ENCODE results near the gene OR8G5.

Gene OR8G5

GRCh38 chr11:124307093-124307492 lies 50.9 kb downstream of the OR8G5 start:
- H3K4me3 Mint-ChIP-seq: no peak overlapping the region
- no peaks in the 10 kb centered on the region for H3K9me3 Mint-ChIP-seq
- no peaks in the 10 kb centered on the region for H3K36me3 Mint-ChIP-seq (ENCODE audit: low read depth)
- intact Hi-C loops (cut with micrococcal nuclease): no loop called here
- H3K27ac Mint-ChIP-seq: no peak overlapping the region
- H3K4me1 Mint-ChIP-seq (ENCODE audit: low read depth): no peaks in the 10 kb centered on the region
- H3K27me3 Mint-ChIP-seq: no peaks in the 10 kb centered on the region

DNA sequence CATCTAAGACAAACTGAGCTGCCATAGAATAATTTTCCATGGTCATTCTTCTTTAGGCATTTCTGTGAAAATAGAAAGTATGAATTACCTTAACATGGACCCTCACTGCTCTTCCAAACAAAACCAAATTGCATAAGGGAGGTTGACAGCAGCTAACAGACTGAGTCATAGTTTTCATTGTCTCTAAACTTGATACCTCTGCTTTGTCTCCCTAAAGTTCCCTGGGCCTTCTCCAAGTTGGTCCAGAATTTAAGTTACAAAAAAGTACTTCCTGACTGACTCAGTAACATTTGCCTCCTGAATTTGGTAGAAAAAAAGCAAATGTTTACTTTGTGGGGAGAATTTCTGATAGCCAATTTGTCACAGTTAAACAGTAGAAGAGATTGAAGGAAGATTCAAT lies 54.5 kb downstream of the OR8G5 start:
- intact Hi-C loops (cut with micrococcal nuclease): no loop called here
- Mint-ChIP-seq H3K4me3 (no peak overlapping the region), H3K36me3 (ENCODE audit: low read depth) (no peaks in the 10 kb centered on the region), H3K27me3 (no peaks in the 10 kb centered on the region), H3K9me3 (no peaks in the 10 kb centered on the region), H3K4me1 (ENCODE audit: low read depth) (no peaks in the 10 kb centered on the region), H3K27ac (no peak overlapping the region)

- Mint-ChIP-seq H3K27me3 (no peaks in the 10 kb centered on the region), H3K9me3 (no peaks in the 10 kb centered on the region), H3K36me3 (ENCODE audit: low read depth) (no peaks in the 10 kb centered on the region), H3K27ac (no peak overlapping the region), H3K4me1 (ENCODE audit: low read depth) (no peaks in the 10 kb centered on the region), H3K4me3 (no peak overlapping the region)
- intact Hi-C loops (cut with micrococcal nuclease): no loop called here
Measured at GRCh38 chr11:124311269-124311668, 55.1 kb downstream of the OR8G5 start.

DNA sequence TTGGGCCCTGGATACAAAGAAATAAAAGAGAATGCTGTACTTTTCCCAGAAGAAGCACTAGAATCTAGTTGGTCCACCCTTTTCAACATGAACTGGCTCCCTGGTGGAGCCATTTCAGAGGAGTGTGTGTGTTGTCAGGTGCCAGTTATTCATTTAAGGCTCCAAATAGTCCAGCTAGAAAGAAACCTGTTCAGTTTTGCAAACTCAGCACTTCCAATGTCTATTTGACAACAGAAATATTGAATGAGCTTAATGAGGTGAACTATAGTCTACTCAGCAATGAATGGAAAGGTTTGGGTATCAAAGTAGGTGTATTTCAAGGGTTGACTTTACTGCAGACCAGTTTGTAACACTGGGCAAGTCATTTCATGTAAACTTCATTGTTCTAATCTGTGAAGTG lies 55.5 kb downstream of the OR8G5 start:
- intact Hi-C loops (cut with micrococcal nuclease): no loop called here
- H3K9me3 Mint-ChIP-seq: no peaks in the 10 kb centered on the region
- no peak overlapping the region for H3K4me3 Mint-ChIP-seq
- no peak overlapping the region for H3K27ac Mint-ChIP-seq
- no peaks in the 10 kb centered on the region for H3K4me1 Mint-ChIP-seq (ENCODE audit: low read depth)
- no peaks in the 10 kb centered on the region for H3K27me3 Mint-ChIP-seq
- H3K36me3 Mint-ChIP-seq (ENCODE audit: low read depth): no peaks in the 10 kb centered on the region

GRCh38 chr11:124313131-124313530 lies 57.0 kb downstream of the OR8G5 start:
- Mint-ChIP-seq H3K4me3 (no peak overlapping the region), H3K36me3 (ENCODE audit: low read depth) (no peaks in the 10 kb centered on the region), H3K9me3 (no peaks in the 10 kb centered on the region), H3K4me1 (ENCODE audit: low read depth) (no peaks in the 10 kb centered on the region), H3K27ac (no peak overlapping the region), H3K27me3 (no peaks in the 10 kb centered on the region)
- intact Hi-C loops (cut with micrococcal nuclease): no loop called here

GRCh38 chr11:124313849-124314248 lies 57.7 kb downstream of the OR8G5 start, which contains the start of gene OR8D1:
Gene OR8D1, minus strand, starts transcription at chr11:124313949. Its CDS starts 3,183 bp downstream, at chr11:124310766.
- no peaks in the 10 kb centered on the region for H3K9me3 Mint-ChIP-seq

DNA sequence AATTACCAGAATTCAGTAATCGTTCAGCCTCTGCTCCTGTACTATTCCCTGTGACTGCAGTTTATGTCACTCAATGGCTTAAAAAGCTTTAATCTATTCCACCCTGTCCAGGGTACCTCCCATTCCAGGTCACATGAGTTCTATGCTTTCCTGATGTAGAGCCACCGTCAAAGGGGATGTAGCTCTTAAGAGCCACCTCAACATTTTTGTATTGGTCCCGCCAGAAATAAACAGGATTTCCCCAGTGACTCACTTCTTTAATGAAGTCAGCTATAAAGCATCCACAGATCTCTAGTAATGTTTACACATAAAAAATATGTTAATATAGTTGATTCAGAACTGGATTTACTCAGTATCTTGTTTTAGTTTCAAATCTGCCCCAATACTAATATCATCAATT lies 58.9 kb downstream of the OR8G5 start:
- no peak overlapping the region for H3K4me3 Mint-ChIP-seq

More at GRCh38 chr11:124313849-124314248, 57.7 kb downstream of the OR8G5 start, which contains the start of gene OR8D1:
- no peak within 1 kb of the TSS for H3K4me3 Mint-ChIP-seq
- H3K4me1 Mint-ChIP-seq (ENCODE audit: low read depth): no peaks in the 10 kb centered on the region
- no peaks in the 10 kb centered on the region for H3K27me3 Mint-ChIP-seq
- intact Hi-C loops (cut with micrococcal nuclease): no loop called here
- no peak within 1 kb of the TSS for H3K27ac Mint-ChIP-seq
- no peaks in the 10 kb centered on the region for H3K36me3 Mint-ChIP-seq (ENCODE audit: low read depth)

More for the DNA sequence above, 58.9 kb downstream of the OR8G5 start:
- no peaks in the 10 kb centered on the region for H3K4me1 Mint-ChIP-seq (ENCODE audit: low read depth)
- intact Hi-C loops (cut with micrococcal nuclease): no loop called here
- no peaks in the 10 kb centered on the region for H3K9me3 Mint-ChIP-seq
- no peaks in the 10 kb centered on the region for H3K27me3 Mint-ChIP-seq
- no peaks in the 10 kb centered on the region for H3K36me3 Mint-ChIP-seq (ENCODE audit: low read depth)
- H3K27ac Mint-ChIP-seq: no peak overlapping the region

Data from dendritic cell treated with granulocyte-macrophage colony-stimulating factor and Interleukin-4, amounts not matched to agents 40 ng/mL and 50 ng/mL, for 4 days (primary cell).